ENCODE results near the gene WDR73. TPM values are rescaled to one million over a fixed set of nuclear protein-coding genes. Genes with fewer than 3 reads are reported as not detected.
A peak's percentile ranks its signal among the peaks of the same experiment; 100 is the strongest.
"Not testable (repeated sequence)": the region's sequence is repeated elsewhere in the genome, so short reads cannot be mapped to it uniquely, and the experiment has no call there.

The WDR73 gene
- polyA plus RNA-seq, 1 donor: 30.8 TPM

DNA sequence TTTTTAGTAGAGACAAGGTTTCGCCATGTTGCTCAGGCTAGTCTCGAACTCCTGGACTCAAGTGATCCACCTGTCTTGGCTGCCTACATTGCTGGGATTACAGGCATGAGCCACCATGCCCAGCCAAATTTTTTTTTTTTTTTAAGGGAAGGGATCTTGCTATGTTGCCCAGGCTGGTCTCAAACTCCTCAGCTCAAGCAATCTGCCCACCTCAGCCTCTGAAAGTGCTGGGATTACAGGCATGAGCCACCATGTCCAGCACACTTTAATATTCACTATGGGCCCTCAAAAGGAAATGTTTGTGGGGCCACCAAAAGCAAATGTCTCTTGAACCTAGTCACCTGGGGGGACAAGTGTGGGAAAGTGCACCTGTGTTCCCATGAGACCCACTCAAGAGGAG, 11.4 kb downstream of the WDR73 start:
- H3K4me3 ChIP-seq (ENCODE audit: low read length); H3K27me3 ChIP-seq (ENCODE audit: control insufficient read depth, insufficient read depth, low read length); H3K4me1 ChIP-seq (ENCODE audit: control insufficient read depth, insufficient read depth, low read length); H3K27ac ChIP-seq (ENCODE audit: low read length); DNase-seq; H3K9me3 ChIP-seq (ENCODE audit: control insufficient read depth, low read depth, low read length): not testable (repeated sequence)
- WGBS (ENCODE audit: insufficient coverage, low lambda C conversion rate): no CpG with 5 or more reads among the region's 2 CpGs
- peaks cover 92% of the 10 kb centered on the region for H3K36me3 ChIP-seq (ENCODE audit: control insufficient read depth, insufficient read depth, low read length)

DNA sequence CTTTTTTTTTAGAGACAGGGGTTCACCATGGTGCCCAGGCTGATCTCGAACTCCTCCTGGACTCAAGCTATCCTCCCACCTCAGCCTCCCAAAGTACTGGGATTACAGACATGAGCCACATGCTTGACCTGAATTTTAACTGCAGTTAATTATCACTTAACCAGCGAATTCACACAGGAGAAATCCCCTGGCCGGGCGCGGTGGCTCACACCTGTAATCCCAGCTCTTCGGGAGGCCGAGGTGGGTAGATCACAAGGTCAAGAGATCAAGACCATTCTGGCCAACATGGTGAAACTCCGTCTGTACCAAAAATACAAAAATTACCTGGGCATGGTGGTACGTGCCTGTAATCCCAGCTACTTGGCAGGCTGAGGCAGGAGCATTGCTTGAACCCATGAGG, 12.2 kb downstream of the WDR73 start:
- H3K27me3 ChIP-seq (ENCODE audit: control insufficient read depth, insufficient read depth, low read length); H3K4me3 ChIP-seq (ENCODE audit: low read length); H3K27ac ChIP-seq (ENCODE audit: low read length); H3K4me1 ChIP-seq (ENCODE audit: control insufficient read depth, insufficient read depth, low read length); H3K9me3 ChIP-seq (ENCODE audit: control insufficient read depth, low read depth, low read length); DNase-seq: not testable (repeated sequence)
- peaks cover 89% of the 10 kb centered on the region for H3K36me3 ChIP-seq (ENCODE audit: control insufficient read depth, insufficient read depth, low read length)
- no CpG with 5 or more reads among the region's 9 CpGs for WGBS (ENCODE audit: insufficient coverage, low lambda C conversion rate)

DNA sequence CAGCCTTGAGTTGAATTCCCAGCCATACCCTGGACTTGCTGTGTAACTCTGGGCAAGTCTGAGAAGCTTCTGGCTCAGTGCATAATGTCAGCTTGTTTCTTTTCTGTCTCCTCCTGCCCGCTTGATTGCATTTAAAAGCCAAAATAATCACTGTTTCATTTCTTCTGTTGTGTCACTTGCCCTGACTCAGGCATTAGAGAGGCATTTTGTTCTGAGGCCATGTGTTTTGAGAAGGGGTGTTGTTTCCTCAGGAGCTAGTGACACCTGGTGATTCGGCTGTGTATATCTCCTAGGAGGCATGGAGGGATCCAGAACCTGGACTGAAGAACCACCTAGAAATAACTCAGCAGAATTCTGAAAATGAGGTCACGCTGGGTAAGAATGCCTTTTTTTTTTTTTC, 16.0 kb downstream of the WDR73 start:
- H3K36me3 ChIP-seq (ENCODE audit: control insufficient read depth, insufficient read depth, low read length): peaks cover 62% of the 10 kb centered on the region
- WGBS (ENCODE audit: insufficient coverage, low lambda C conversion rate): no CpG with 5 or more reads among the region's 3 CpGs
- no peaks in the 10 kb centered on the region for H3K27me3 ChIP-seq (ENCODE audit: control insufficient read depth, insufficient read depth, low read length)
- H3K4me1 ChIP-seq (ENCODE audit: control insufficient read depth, insufficient read depth, low read length): no peaks in the 10 kb centered on the region
- no peak overlapping the region for H3K27ac ChIP-seq (ENCODE audit: low read length)
- no peaks in the 10 kb centered on the region for H3K9me3 ChIP-seq (ENCODE audit: control insufficient read depth, low read depth, low read length)
- DNase-seq: no peak
- no peak overlapping the region for H3K4me3 ChIP-seq (ENCODE audit: low read length)

DNA sequence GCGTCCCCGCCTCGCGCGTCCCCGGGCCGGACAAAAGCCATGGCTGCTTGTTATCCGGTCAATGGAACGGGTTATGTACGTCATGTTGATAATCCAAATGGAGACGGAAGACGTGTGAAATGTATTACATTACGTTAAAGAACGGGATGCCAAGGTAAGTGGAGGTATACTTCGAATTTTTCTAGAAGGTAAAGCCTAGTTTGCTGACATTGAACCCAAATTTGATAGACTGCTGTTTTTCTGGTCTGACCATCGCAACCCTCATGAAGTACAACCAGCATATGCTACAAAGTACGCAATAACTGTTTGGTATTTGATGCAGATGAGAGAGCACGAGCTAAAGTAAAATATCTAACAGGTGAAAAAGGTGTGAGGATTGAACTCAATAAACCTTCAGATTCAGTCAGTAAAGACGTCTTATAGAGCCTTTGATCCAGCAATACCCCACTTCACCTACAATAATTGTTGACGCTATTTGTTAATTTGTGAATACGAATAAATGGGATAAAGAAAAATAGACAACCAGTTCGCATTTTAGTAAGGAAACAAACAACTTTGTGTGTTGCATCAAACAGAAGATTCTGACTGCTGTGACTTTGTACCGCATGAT, 19.8 kb downstream of the WDR73 start:
- no peaks in the 10 kb centered on the region for H3K27me3 ChIP-seq (ENCODE audit: control insufficient read depth, insufficient read depth, low read length)
- no peaks in the 10 kb centered on the region for H3K9me3 ChIP-seq (ENCODE audit: control insufficient read depth, low read depth, low read length)
- peaks cover 25% of the 10 kb centered on the region for H3K36me3 ChIP-seq (ENCODE audit: control insufficient read depth, insufficient read depth, low read length)
- H3K4me1 ChIP-seq (ENCODE audit: control insufficient read depth, insufficient read depth, low read length): peaks cover 10% of the 10 kb centered on the region
- peak overlapping the region; percentile 63 for H3K4me3 ChIP-seq (ENCODE audit: low read length)
- peak overlapping the region; percentile 26 for H3K27ac ChIP-seq (ENCODE audit: low read length)
- 100% methylated on average over 2 of the region's 23 CpGs for WGBS (ENCODE audit: insufficient coverage, low lambda C conversion rate)
- DNase-seq: no peak

DNA sequence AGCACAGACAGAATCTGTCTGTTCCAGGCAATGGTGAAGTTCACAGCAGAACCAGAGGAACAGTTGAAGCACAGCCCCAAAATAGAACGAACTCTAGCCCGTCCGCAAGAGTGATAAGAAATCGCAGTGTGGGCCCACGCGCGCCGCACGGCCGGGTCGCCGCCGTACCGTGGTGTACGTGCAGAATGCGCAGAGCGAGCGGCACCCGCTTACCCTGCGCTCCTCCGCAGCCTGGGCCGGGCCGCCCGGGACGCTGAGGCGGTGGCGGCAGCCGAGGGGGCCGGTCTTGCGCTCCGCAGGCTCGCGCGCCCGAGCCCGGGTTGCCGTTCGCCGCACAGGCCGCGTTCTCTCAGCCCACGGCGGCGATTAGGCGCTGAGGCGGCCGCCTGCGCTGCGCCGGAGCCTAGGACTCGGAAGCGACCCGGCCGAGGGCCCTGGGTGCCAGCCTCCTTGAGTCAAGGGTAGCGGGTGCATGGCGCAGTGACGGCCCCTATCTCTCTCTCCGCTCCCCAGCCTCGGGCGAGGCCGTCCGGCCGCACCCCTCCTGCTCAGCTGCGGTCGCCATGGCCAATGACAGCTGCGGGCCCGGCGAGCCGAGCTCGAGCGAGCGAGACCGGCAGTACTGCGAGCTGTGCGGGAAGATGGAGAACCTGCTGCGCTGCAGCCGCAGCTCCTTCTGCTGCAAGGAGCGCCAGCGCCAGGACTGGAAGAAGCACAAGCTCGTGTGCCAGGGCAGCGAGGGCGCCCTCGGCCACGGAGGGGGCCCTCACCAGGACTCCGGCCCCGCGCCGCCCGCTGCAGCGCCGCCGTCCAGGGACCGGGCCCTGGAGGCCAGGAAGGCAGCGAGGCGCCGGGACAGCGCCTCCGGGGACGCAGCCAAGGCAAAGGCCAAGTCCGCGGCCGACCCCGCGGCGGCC, 20.5 kb downstream of the WDR73 start:
- Histone ChIP-seq H3K36me3 (ENCODE audit: control insufficient read depth, insufficient read depth, low read length) (peaks cover 22% of the 10 kb centered on the region), H3K27me3 (ENCODE audit: control insufficient read depth, insufficient read depth, low read length) (no peaks in the 10 kb centered on the region), H3K4me1 (ENCODE audit: control insufficient read depth, insufficient read depth, low read length) (peaks cover 10% of the 10 kb centered on the region), H3K9me3 (ENCODE audit: control insufficient read depth, low read depth, low read length) (no peaks in the 10 kb centered on the region), H3K4me3 (ENCODE audit: low read length) (peak overlapping the region; percentile 63), H3K27ac (ENCODE audit: low read length) (peak overlapping the region; percentile 95)
- peak; percentile 68 to 89 for DNase-seq
- WGBS (ENCODE audit: insufficient coverage, low lambda C conversion rate): no CpG with 5 or more reads among the region's 105 CpGs

DNA sequence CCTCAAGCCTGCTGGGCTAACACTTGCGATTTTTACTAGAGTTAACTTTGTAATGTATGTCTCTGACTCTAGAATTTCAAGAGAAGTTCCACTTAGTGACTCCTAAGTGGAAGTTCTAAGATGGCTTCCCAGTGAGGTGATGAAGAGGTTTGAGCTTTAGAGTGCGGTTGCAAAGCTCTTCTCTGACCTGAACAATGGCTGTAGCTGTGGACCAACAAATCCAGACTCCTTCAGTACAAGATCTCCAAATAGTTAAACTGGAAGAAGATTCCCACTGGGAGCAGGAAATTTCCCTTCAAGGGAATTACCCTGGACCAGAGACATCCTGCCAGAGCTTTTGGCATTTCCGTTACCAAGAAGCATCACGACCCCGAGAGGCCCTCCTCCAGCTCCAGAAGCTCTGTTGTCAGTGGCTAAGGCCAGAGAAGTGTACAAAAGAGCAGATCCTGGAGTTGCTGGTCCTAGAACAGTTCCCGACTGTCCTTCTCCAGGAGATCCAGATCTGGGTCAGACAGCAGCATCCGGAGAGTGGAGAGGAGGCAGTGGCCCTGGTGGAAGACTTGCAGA, 22.3 kb downstream of the WDR73 start:
- DNase-seq: no peak
- peak overlapping the region; percentile 72 for H3K4me3 ChIP-seq (ENCODE audit: low read length)
- peaks cover 10% of the 10 kb centered on the region for H3K4me1 ChIP-seq (ENCODE audit: control insufficient read depth, insufficient read depth, low read length)
- no peaks in the 10 kb centered on the region for H3K27me3 ChIP-seq (ENCODE audit: control insufficient read depth, insufficient read depth, low read length)
- H3K27ac ChIP-seq (ENCODE audit: low read length): peak overlapping the region; percentile 73
- WGBS (ENCODE audit: insufficient coverage, low lambda C conversion rate): no CpG with 5 or more reads among the region's 7 CpGs
- peaks cover 8% of the 10 kb centered on the region for H3K36me3 ChIP-seq (ENCODE audit: control insufficient read depth, insufficient read depth, low read length)
- no peaks in the 10 kb centered on the region for H3K9me3 ChIP-seq (ENCODE audit: control insufficient read depth, low read depth, low read length)

DNA sequence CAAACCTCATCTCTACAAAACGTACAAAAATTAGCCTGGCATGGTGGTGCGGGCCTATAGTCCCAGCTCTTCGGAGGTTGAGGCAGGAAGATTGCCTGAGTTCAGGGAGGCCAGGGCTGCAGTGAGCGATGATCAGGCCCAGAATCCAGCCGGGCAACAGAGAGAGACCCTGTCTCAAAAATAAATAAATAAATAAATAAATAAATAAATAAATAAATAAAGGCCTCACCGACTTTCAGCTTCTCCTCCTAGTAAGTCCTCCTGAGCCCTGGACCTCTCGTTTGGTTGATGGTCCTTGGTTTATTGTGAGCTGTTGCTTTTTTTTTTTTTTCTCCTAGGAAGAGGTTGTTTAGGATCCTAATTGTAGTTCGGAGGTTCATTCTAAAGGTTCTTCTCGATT, 25.1 kb downstream of the WDR73 start:
- H3K4me3 ChIP-seq (ENCODE audit: low read length): no peak overlapping the region
- peaks cover 10% of the 10 kb centered on the region for H3K4me1 ChIP-seq (ENCODE audit: control insufficient read depth, insufficient read depth, low read length)
- no peaks in the 10 kb centered on the region for H3K9me3 ChIP-seq (ENCODE audit: control insufficient read depth, low read depth, low read length)
- no CpG with 5 or more reads among the region's 9 CpGs for WGBS (ENCODE audit: insufficient coverage, low lambda C conversion rate)
- H3K36me3 ChIP-seq (ENCODE audit: control insufficient read depth, insufficient read depth, low read length): peaks cover 2% of the 10 kb centered on the region
- no peak overlapping the region for H3K27ac ChIP-seq (ENCODE audit: low read length)
- DNase-seq: no peak
- no peaks in the 10 kb centered on the region for H3K27me3 ChIP-seq (ENCODE audit: control insufficient read depth, insufficient read depth, low read length)

DNA sequence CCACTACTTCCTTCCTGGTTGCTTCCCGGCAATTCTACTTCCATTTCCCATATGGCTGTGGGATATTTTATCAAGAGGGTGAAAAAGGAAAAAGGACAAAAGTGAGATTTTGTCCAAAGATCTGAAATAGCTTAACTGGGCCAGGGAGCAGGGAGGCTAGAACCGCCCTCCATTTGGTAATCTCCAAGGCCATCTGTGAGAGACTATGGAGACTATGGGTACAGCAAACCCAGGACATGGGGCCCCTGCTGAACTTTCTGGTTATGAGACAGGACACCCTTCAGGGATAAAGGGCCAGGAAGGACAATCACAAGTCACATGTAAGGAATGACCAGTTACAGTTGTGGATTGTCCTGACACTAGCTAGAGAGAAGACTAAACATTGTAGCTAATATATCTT, 29.0 kb downstream of the WDR73 start:
- H3K27ac ChIP-seq (ENCODE audit: low read length): no peak overlapping the region
- H3K27me3 ChIP-seq (ENCODE audit: control insufficient read depth, insufficient read depth, low read length): no peaks in the 10 kb centered on the region
- no CpG with 5 or more reads among the region's 2 CpGs for WGBS (ENCODE audit: insufficient coverage, low lambda C conversion rate)
- H3K4me1 ChIP-seq (ENCODE audit: control insufficient read depth, insufficient read depth, low read length): no peaks in the 10 kb centered on the region
- DNase-seq: no peak
- H3K36me3 ChIP-seq (ENCODE audit: control insufficient read depth, insufficient read depth, low read length): peaks cover 26% of the 10 kb centered on the region
- H3K9me3 ChIP-seq (ENCODE audit: control insufficient read depth, low read depth, low read length): peaks cover 16% of the 10 kb centered on the region
- H3K4me3 ChIP-seq (ENCODE audit: low read length): no peak overlapping the region

DNA sequence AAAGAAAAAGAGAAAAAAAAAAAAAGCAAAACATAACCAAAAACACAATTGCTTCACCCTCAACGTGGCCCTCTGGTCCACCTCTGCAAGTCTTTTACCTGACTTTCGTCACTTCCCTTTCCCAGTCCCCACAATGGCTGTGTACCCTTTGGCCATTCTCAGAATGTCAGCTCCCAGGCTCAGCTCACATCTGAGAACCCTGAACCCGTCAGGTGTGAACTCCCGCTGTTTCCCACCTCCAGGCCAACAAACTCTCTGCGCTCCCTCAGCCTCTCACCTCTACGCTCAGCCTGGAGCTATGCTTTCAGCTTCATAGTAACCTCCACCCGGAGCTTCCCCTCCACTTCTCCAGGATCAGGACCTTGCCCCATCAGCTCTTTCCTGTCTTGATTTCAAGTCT, 29.7 kb downstream of the WDR73 start:
- DNase-seq: no peak
- Histone ChIP-seq H3K9me3 (ENCODE audit: control insufficient read depth, low read depth, low read length) (peaks cover 16% of the 10 kb centered on the region), H3K4me3 (ENCODE audit: low read length) (no peak overlapping the region), H3K4me1 (ENCODE audit: control insufficient read depth, insufficient read depth, low read length) (no peaks in the 10 kb centered on the region), H3K36me3 (ENCODE audit: control insufficient read depth, insufficient read depth, low read length) (peaks cover 26% of the 10 kb centered on the region), H3K27ac (ENCODE audit: low read length) (no peak overlapping the region), H3K27me3 (ENCODE audit: control insufficient read depth, insufficient read depth, low read length) (no peaks in the 10 kb centered on the region)
- WGBS (ENCODE audit: insufficient coverage, low lambda C conversion rate): 100% methylated on average over 1 of the region's 7 CpGs

DNA sequence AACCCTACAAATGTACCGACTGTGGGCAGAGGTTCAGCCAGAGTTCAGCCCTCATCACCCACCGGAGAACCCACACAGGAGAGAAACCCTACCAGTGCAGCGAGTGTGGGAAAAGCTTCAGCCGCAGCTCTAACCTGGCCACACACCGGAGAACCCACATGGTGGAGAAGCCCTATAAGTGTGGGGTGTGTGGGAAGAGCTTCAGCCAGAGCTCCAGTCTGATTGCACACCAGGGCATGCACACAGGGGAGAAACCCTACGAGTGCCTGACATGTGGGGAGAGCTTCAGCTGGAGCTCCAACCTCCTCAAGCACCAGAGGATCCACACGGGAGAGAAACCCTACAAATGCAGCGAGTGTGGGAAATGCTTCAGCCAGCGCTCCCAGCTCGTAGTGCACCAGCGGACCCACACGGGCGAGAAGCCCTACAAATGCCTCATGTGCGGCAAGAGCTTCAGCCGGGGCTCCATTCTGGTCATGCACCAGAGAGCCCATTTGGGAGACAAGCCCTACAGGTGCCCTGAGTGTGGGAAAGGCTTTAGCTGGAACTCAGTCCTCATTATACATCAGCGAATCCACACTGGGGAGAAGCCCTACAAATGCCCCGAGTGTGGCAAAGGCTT, 32.6 kb downstream of the WDR73 start:
- peaks cover 16% of the 10 kb centered on the region for H3K9me3 ChIP-seq (ENCODE audit: control insufficient read depth, low read depth, low read length)
- H3K4me1 ChIP-seq (ENCODE audit: control insufficient read depth, insufficient read depth, low read length): peaks cover 7% of the 10 kb centered on the region
- no peak overlapping the region for H3K27ac ChIP-seq (ENCODE audit: low read length)
- H3K27me3 ChIP-seq (ENCODE audit: control insufficient read depth, insufficient read depth, low read length): no peaks in the 10 kb centered on the region
- DNase-seq: no peak
- H3K36me3 ChIP-seq (ENCODE audit: control insufficient read depth, insufficient read depth, low read length): peaks cover 27% of the 10 kb centered on the region
- H3K4me3 ChIP-seq (ENCODE audit: low read length): no peak overlapping the region
- WGBS (ENCODE audit: insufficient coverage, low lambda C conversion rate): no CpG with 5 or more reads among the region's 17 CpGs

Measured in large intestine (tissue), 3 donors.